T-helper 1 cell treated with Interleukin-12 subunit alpha and Interleukin-12 subunit beta and Interleukin-4 antibody, amounts not matched to agents 30 μg/mL and 1 μg/mL, for 36 hours (primary cell): ENCODE results near the gene PPP1R9B.
A peak's percentile ranks its signal among the peaks of the same experiment; 100 is the strongest.

Experiments
- H3K27ac Mint-ChIP-seq: one replicate; pipeline ENCODE4 v1.8.0; 2021; ENCODE audit warnings: mild to moderate bottlenecking, mixed read lengths
- H3K27me3 Mint-ChIP-seq: one replicate; pipeline ENCODE4 v1.8.0; 2021; ENCODE audit warnings: low read depth, mixed read lengths
- H3K36me3 Mint-ChIP-seq: one replicate; pipeline ENCODE4 v1.8.0; 2021; ENCODE audit warnings: low read depth, mixed read lengths
- H3K4me1 Mint-ChIP-seq: one replicate; pipeline ENCODE4 v1.8.0; 2021; ENCODE audit warnings: low read depth, mixed read lengths
- H3K4me3 Mint-ChIP-seq: one replicate; pipeline ENCODE4 v1.8.0; 2021; ENCODE audit warnings: mild to moderate bottlenecking, moderate library complexity, mixed read lengths
- H3K9me3 Mint-ChIP-seq: one replicate; pipeline ENCODE4 v1.8.0; 2021; ENCODE audit warnings: mixed read lengths

PPP1R9B gene

DNA sequence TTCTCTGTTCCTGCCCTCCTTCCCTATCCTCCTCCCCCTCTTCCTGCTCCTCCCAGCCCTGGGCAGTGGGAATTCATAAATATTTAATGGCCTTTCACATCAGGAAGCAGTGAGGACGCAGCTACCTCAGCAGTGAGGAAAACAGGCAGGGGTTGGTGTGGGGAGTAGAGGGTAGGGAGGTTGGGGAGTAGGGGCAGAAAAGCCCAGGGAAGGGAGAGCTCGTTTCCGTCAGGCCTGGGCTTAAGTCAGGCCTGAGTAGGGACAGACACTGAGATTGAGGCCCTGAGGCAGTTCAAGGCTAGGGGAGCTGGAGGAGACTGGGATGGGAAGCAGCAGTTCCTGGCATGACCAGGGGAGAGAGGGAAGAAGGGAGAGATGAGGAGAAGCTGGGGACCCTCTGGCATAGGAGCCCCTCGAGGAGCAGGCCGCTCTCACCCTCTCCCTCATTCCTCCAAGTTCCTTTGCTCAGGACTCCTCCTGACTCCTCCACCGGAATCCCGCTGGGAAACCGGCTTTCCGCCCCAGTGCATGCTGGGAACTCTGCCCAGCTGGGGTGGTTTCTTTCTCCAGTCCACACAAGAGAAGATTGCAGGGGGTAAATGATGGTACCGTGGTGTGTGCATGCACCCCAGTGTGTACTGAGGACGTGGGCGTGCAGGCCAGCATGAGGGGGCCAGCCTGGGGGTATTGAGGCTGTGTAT is 26.7 kb downstream of the PPP1R9B start:
- H3K9me3 Mint-ChIP-seq = no peaks in the 10 kb centered on the region
- H3K27me3 Mint-ChIP-seq = peaks cover 60% of the 10 kb centered on the region
- H3K36me3 Mint-ChIP-seq = peaks cover 4% of the 10 kb centered on the region
- H3K4me3 Mint-ChIP-seq = no peak overlapping the region
- H3K27ac Mint-ChIP-seq = no peak overlapping the region
- peaks cover 10% of the 10 kb centered on the region for H3K4me1 Mint-ChIP-seq

DNA sequence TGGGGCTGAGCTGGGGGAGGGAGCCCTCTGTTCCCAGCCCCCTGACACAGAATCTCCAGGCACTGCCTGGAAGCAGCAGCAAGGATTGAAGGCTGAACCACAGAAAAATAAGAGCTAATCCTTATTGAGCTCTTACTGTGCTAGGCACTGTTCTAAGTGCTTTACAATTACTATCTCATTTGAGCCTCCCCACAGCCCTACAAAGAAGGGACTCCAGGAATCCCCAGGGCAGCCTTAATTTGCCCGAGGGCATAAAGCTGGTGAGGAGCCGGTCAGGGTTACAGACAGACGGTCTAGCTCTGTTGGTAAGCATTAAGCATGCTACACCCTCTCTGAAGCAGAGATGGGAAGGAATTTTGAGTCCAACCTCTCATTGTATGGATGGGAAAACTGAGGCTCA is 27.5 kb downstream of the PPP1R9B start:
- Mint-ChIP-seq H3K36me3 (no peaks in the 10 kb centered on the region), H3K27ac (no peak overlapping the region), H3K4me3 (no peak overlapping the region), H3K4me1 (peaks cover 4% of the 10 kb centered on the region), H3K9me3 (no peaks in the 10 kb centered on the region), H3K27me3 (peaks cover 59% of the 10 kb centered on the region)

DNA sequence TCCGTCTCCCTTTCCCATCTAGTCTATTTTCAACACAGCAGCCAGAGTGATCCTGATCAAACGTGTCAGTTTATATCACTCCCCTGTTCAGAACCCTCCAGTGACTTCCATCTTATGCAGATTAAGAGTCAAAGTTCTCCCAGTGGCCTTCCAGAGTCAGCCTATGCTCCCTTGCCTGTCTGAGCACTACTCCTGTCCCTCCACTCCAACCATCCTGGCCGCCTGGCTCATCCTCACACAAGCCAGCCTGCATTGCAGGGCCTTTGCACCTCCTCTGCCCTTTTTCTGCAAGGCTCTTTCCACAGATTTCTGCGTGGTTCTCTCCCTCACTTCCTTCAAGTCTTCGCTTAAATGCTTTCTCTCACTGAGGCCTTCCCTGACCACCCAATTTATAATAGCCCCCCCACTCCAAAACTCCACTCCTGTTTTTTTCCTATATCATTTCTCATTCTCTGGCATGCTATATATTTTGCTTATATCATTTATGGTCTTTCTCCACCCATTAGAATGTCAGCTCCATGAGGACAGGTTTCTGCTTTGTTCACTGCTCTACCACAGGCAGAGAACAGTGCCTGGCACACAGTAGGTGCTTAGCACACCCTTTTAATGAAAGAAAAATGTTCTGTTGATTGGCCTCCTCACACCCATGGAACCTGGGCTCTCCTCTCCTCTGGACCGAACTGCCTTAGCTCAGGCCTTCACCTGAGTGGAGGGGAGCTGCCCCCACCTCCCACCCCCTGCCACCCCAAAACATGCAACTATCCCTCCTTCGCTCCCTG is 29.8 kb downstream of the PPP1R9B start:
- Mint-ChIP-seq H3K4me3 (no peak overlapping the region), H3K27ac (no peak overlapping the region), H3K27me3 (peaks cover 57% of the 10 kb centered on the region), H3K36me3 (no peaks in the 10 kb centered on the region), H3K9me3 (no peaks in the 10 kb centered on the region), H3K4me1 (peaks cover 5% of the 10 kb centered on the region)

DNA sequence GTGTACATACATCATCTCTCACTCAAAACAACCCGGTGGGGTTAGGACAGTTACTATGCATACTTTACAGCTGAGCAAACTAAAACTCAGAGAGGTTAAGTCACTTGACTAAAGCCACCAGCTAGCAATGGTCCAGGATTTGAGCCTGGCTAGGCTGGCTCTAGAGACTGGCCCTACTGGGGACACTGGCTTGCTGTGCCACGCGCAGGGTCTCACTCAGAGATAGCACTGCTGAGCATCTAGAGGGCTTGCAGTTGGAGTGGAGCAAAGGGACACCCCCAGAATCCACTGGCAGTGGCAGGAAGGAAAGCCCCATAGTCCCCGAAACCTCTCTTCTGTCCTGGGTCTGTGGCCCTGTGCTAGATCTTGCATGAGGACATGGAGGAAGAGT is 31.7 kb downstream of the PPP1R9B start:
- H3K4me1 Mint-ChIP-seq = peaks cover 8% of the 10 kb centered on the region
- no peak overlapping the region for H3K27ac Mint-ChIP-seq
- H3K4me3 Mint-ChIP-seq = no peak overlapping the region
- no peaks in the 10 kb centered on the region for H3K9me3 Mint-ChIP-seq
- peaks cover 62% of the 10 kb centered on the region for H3K27me3 Mint-ChIP-seq
- H3K36me3 Mint-ChIP-seq = no peaks in the 10 kb centered on the region

DNA sequence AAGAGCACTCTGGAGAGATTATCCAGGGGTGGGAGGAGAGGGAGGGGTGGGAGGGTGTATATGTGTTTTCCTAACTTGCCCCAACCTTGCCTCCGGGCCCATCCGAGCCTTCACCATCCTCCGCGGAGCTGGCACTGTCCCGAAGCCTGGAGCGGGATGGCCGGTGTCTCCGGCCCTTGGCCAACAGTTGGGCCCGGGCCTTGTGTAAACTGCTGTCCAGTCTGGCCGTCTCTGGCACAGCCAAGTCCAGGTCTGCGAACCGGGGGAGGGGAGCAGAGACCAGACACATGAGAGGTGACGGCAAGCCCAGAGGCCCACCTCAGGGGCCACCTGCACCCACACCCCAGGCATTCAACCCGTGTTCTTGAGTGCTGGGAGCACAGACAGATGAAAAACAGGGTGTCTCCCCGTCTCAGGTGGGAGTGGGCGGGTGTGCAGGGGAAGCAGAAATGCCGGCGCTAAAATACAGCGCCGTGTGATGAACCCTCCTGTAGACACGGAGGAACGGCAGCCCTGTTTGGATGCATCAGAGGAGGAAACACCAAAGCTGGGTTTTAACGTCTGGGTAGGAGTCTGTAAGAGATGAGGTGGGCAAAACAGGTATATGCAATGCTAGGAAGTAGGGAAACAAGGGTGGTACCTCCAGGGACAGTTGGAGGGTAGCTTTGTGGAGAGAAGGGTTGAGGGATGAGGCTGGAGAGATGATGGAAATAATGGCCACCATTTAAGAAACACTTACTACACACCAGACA is 32.2 kb downstream of the PPP1R9B start:
- peaks cover 8% of the 10 kb centered on the region for H3K4me1 Mint-ChIP-seq
- H3K9me3 Mint-ChIP-seq = no peaks in the 10 kb centered on the region
- H3K27ac Mint-ChIP-seq = no peak overlapping the region
- no peaks in the 10 kb centered on the region for H3K36me3 Mint-ChIP-seq
- H3K4me3 Mint-ChIP-seq = no peak overlapping the region
- H3K27me3 Mint-ChIP-seq = peaks cover 62% of the 10 kb centered on the region

DNA sequence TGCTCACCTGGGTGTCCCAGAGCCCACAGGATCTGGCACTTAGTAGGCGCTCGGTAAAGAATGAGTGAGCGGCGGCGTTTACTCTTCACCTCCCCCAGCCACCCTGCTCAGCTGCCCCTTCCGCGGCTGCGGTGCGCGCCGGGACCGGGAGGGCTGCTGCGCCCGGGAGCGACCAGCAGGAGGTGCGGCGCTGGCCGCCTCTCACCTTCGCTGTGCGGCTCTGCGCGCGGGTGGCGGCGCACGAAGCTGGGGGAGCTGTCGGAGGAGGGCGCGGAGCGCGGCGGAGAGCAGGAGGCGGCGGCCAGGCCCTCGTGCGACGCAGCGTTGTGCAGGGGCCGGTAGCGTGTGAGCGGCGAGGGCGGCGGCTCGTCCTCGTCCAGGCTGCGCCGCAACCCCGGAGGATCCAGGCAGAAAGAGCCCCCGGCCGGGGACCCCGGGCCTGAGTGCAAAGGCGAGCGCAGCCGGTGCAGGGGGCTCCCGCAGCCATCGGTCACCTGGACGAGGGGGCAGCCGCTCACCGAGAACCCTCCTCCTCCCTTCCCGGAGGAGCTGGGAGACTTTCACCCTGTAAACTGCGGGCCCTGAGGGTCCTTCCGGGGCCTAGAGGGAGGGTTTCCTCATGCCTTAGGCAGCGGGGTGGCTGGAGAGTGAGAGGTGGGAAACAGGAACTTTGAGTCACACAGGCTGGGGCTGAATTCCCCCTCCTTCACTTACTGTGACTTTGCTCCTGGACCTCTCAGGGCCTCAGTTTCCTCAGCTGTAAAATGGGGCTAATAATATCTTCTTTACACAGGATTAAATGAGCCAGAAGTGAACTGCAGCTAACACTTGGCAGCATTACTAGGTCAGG is 33.0 kb downstream of the PPP1R9B start:
- no peak overlapping the region for H3K27ac Mint-ChIP-seq
- H3K9me3 Mint-ChIP-seq = no peaks in the 10 kb centered on the region
- H3K4me3 Mint-ChIP-seq = peak overlapping the region; percentile 18
- peaks cover 8% of the 10 kb centered on the region for H3K4me1 Mint-ChIP-seq
- H3K27me3 Mint-ChIP-seq = peaks cover 60% of the 10 kb centered on the region
- H3K36me3 Mint-ChIP-seq = no peaks in the 10 kb centered on the region

DNA sequence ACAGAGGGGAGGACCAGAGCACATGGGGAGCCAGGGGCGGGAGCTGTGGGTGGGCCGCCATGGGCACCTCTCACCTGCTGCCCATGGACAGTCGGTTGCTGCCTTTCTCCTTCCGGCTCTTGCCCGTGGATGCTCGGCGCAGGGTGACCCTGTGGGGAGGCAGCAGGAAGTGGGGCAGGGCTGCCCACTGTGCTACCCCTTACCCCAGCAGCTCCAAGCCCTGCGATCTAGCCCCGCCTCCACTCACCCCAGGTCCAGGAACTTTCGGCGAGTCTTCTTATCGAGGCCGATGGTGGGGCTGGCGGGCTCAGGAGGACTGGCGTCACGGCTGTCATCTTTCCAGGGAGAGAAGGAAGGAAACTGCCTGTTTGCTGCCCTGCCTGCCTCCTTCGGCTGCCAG is 34.7 kb downstream of the PPP1R9B start:
- Mint-ChIP-seq H3K4me1 (peaks cover 8% of the 10 kb centered on the region), H3K27me3 (peaks cover 43% of the 10 kb centered on the region), H3K9me3 (no peaks in the 10 kb centered on the region), H3K36me3 (no peaks in the 10 kb centered on the region), H3K27ac (no peak overlapping the region), H3K4me3 (no peak overlapping the region)

DNA sequence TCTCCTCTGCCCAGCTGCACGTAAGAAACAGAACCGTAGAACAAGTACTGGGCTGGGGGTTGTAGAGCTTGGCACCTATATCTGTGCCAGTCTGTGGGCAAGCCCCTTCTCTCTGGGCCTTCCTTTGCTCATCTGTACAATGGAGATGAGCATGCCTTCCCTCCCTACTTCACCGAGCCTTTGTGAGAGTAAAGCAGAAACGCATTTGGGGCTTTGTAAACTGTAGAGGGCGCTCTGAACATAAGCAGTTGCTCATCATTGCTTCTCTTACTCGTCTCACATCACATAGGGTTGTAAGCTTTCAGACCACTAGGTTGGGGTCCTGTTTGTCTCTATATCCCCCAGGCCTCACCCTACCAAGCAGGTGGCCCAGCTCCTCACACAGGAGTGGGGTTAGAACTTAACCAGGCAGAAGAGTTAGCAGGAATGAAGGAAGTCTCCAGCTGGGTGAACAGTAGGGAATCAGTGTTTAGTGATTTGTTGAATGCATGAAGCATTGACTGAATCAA is 35.6 kb downstream of the PPP1R9B start:
- H3K36me3 Mint-ChIP-seq = no peaks in the 10 kb centered on the region
- H3K4me3 Mint-ChIP-seq = no peak overlapping the region
- peaks cover 8% of the 10 kb centered on the region for H3K4me1 Mint-ChIP-seq
- no peak overlapping the region for H3K27ac Mint-ChIP-seq
- no peaks in the 10 kb centered on the region for H3K9me3 Mint-ChIP-seq
- H3K27me3 Mint-ChIP-seq = peaks cover 34% of the 10 kb centered on the region

DNA sequence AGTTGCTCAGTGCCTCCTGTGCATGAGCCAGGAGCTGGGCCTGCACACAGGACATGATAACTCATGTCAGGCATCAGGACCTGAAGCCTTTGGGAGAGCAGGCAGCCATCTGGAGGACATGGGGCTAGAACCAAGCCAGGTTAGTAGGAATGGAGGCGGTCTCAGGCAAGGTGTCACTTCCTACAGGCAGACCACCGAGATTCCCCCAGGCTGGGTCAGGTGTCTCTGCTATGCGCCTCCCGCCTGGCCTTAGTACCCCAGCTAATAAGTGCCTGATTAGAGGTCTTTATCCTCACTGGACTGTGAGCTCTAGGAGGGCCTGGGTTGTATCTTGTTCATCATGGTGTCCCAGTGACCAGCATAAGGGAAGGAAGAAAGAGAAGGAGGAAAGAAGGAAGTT is 36.1 kb downstream of the PPP1R9B start:
- no peaks in the 10 kb centered on the region for H3K9me3 Mint-ChIP-seq
- peaks cover 8% of the 10 kb centered on the region for H3K4me1 Mint-ChIP-seq
- H3K36me3 Mint-ChIP-seq = no peaks in the 10 kb centered on the region
- no peak overlapping the region for H3K4me3 Mint-ChIP-seq
- no peak overlapping the region for H3K27ac Mint-ChIP-seq
- H3K27me3 Mint-ChIP-seq = peaks cover 29% of the 10 kb centered on the region

DNA sequence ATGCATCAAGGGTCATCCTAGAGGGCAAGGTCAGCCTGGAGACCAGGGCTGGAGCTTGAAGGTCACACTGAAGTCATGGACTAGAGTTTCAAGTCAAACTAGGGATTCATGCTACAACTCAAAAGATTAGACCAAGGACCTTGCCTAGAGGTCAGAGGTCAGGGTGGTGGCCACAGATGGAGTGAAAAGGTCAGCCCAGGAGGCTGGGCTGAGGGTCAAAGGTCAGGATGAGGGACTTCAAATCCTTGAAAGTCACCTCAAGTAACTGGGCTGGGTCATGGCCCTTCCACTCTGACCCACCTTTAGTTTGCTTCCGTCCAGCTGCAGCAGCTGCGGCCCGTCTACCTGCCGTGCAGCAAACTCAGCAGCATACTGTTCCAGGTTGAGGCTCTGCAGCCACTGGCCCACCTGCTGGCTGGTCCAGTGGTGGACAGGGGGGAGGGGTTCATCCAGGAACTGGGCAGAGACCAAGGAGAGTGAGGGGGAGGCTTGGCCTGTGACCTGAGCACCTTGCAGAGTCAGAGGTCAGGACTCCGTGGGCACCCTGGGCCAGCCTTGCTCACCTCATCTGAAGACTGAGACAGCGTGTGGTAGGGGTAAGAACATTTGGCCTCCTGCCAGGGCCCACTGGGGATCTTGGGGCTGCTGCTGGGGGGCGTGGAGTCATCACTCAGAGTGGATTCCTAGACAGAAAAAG is 36.7 kb downstream of the PPP1R9B start:
- Mint-ChIP-seq H3K9me3 (no peaks in the 10 kb centered on the region), H3K4me1 (peaks cover 8% of the 10 kb centered on the region)

DNA sequence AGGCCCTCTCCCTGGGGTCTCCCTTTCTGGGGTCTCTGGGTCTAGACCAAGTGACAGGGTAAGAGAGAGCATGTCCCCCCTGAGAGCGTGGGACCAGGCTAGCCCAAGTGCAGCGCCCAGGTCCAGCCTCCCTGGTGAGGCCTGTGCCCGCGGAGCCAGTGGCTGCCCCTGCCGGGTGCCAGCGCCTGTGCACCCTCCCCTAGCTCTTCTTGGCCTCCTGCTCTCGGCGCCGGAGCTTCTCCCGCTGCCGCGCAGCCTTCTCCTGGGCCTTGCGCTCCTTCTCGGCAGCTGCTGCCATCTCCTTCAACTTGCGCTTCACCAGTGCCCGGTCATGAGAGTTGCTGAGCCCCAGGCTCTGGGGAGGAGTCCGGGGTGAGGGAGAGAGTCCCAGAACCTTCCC is 37.8 kb downstream of the PPP1R9B start:
- peaks cover 8% of the 10 kb centered on the region for H3K4me1 Mint-ChIP-seq
- H3K27me3 Mint-ChIP-seq = peaks cover 18% of the 10 kb centered on the region
- H3K4me3 Mint-ChIP-seq = no peak overlapping the region
- no peak overlapping the region for H3K27ac Mint-ChIP-seq
- H3K9me3 Mint-ChIP-seq = no peaks in the 10 kb centered on the region
- peaks cover 3% of the 10 kb centered on the region for H3K36me3 Mint-ChIP-seq

More for the DNA sequence above, 36.7 kb downstream of the PPP1R9B start:
- H3K36me3 Mint-ChIP-seq = peaks cover 2% of the 10 kb centered on the region
- H3K27me3 Mint-ChIP-seq = peaks cover 25% of the 10 kb centered on the region
- no peak overlapping the region for H3K27ac Mint-ChIP-seq
- no peak overlapping the region for H3K4me3 Mint-ChIP-seq

DNA sequence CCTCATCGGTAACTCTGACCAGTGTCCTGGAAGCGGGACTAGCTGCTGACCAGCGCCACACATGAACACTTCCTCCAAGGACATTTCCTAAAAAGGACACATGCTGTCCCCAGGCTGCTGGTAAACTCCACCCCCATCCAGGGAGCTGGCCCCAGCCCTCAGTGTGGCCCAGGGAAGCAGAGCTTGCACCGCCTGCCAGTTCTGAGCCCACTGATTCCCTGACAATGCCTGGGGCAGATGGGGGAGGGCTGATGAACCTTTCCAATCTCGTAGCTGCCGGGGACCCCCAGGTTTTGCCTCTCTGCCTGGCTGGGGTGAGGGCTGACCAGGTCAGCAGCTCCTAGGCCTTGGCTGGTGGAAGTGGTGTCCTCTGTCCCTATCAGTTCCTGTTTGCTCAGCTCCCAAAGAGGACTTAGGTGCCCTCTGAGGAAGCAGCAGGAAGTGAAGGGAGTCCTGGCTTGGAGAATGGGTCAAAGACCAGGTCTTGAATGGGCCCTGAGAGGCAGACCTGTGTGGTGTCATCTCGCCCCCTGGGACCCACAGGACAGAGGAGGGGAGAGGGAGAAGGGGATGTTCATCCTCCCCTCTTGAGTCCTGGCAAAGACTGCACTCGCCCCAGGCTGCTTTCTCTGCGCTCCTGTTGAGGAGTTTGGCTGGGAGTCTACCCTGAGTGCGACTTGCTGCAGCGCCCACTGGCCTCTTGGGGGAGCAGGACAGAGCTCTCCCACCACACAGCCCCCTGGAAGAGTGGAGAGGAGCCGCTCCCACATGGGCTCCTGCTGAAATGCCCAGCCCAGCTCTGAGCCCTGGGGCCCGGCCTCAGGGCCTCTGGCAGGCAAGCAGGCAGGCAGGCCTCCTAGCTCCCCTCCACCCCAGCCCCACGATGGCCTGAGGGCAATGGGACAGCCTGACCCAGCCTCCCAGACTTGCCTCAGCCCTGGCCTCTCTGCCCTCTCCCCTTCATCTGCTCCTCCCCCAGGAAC is 38.5 kb downstream of the PPP1R9B start:
- no peak overlapping the region for H3K4me3 Mint-ChIP-seq
- no peaks in the 10 kb centered on the region for H3K9me3 Mint-ChIP-seq
- H3K27me3 Mint-ChIP-seq = peaks cover 15% of the 10 kb centered on the region
- H3K4me1 Mint-ChIP-seq = peaks cover 7% of the 10 kb centered on the region
- no peak overlapping the region for H3K27ac Mint-ChIP-seq
- peaks cover 3% of the 10 kb centered on the region for H3K36me3 Mint-ChIP-seq
